ENCODE measurements around the gene ADAMTS15.

Gene ADAMTS15

GRCh38 chr11:130489716-130490115 lies 41.3 kb downstream of the ADAMTS15 start:
- TF ChIP-seq, protein P1, sequence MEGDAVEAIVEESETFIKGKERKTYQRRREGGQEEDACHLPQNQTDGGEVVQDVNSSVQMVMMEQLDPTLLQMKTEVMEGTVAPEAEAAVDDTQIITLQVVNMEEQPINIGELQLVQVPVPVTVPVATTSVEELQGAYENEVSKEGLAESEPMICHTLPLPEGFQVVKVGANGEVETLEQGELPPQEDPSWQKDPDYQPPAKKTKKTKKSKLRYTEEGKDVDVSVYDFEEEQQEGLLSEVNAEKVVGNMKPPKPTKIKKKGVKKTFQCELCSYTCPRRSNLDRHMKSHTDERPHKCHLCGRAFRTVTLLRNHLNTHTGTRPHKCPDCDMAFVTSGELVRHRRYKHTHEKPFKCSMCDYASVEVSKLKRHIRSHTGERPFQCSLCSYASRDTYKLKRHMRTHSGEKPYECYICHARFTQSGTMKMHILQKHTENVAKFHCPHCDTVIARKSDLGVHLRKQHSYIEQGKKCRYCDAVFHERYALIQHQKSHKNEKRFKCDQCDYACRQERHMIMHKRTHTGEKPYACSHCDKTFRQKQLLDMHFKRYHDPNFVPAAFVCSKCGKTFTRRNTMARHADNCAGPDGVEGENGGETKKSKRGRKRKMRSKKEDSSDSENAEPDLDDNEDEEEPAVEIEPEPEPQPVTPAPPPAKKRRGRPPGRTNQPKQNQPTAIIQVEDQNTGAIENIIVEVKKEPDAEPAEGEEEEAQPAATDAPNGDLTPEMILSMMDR (conservative IDR thresholded peaks at IDR 0.05; ENCODE audit: control insufficient read depth, insufficient read depth, low read depth, low read length) = no peak

GRCh38 chr11:130490682-130491449 lies 42.4 kb downstream of the ADAMTS15 start:
- TF ChIP-seq, protein P1 (conservative IDR thresholded peaks at IDR 0.05; ENCODE audit: control insufficient read depth, insufficient read depth, low read depth, low read length) = no peak
- no peak overlapping the region for H3K4me3 ChIP-seq (ENCODE audit: control insufficient read depth, low read depth, low read length)
- no peak for DNase-seq (ENCODE audit: low read depth)

More at GRCh38 chr11:130489716-130490115, 41.3 kb downstream of the ADAMTS15 start:
- DNase-seq (ENCODE audit: low read depth) = no peak
- no peak overlapping the region for H3K4me3 ChIP-seq (ENCODE audit: control insufficient read depth, low read depth, low read length)

GRCh38 chr11:130498181-130498580 lies 49.7 kb downstream of the ADAMTS15 start:
- H3K4me3 ChIP-seq (ENCODE audit: control insufficient read depth, low read depth, low read length) = no peak overlapping the region
- no peak for DNase-seq (ENCODE audit: low read depth)
- TF ChIP-seq, protein P1 (conservative IDR thresholded peaks at IDR 0.05; ENCODE audit: control insufficient read depth, insufficient read depth, low read depth, low read length) = no peak

GRCh38 chr11:130499828-130500227 lies 51.4 kb downstream of the ADAMTS15 start:
- TF ChIP-seq, protein P1 (conservative IDR thresholded peaks at IDR 0.05; ENCODE audit: control insufficient read depth, insufficient read depth, low read depth, low read length) = no peak
- peak; percentile 54 for DNase-seq (ENCODE audit: low read depth)
- no peak overlapping the region for H3K4me3 ChIP-seq (ENCODE audit: control insufficient read depth, low read depth, low read length)

GRCh38 chr11:130504317-130504716 lies 55.9 kb downstream of the ADAMTS15 start:
- TF ChIP-seq, protein P1 (conservative IDR thresholded peaks at IDR 0.05; ENCODE audit: control insufficient read depth, insufficient read depth, low read depth, low read length) = no peak
- no peak overlapping the region for H3K4me3 ChIP-seq (ENCODE audit: control insufficient read depth, low read depth, low read length)
- no peak for DNase-seq (ENCODE audit: low read depth)

DNA sequence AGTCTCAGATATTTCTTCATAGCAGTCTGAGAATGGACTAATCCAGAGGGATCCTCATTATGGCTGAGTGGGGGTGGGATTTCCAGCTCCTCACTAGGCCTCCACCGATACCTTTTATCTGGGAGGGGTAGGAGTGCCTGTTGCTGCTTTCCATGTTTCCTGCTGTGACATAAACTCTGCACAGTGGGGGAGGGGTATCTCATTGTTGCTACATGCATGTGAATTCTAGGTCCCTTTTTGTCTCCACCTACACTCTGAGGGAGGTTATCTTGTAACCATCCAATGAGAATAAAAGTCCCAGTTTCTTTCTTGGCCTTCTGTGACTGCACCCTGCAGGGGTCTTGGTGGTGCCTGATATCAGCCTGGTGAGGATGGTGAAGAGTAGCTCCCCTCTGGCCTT lies 60.5 kb downstream of the ADAMTS15 start:
- H3K4me3 ChIP-seq (ENCODE audit: control insufficient read depth, low read depth, low read length) = no peak overlapping the region
- TF ChIP-seq, protein P1 (conservative IDR thresholded peaks at IDR 0.05; ENCODE audit: control insufficient read depth, insufficient read depth, low read depth, low read length) = no peak
- no peak for DNase-seq (ENCODE audit: low read depth)

Data from fibroblast of mammary gland (primary cell).